K562 (cell line): Measurements from ENCODE around the gene ANKRD12. TPM values are rescaled to one million over a fixed set of nuclear protein-coding genes. Genes with fewer than 3 reads are reported as not detected.

Source experiments
- FOXM1 ChIP-seq, 2 experiments: fragments of 450-650 bp in 1 of 2; sonication (generic) in 1 of 2; formaldehyde crosslinking in 1 of 2; IDR thresholded peaks; 2 replicates each; pipeline versions ENCODE4 v1.6.1 to v1.9.0; 2017 to 2022; ENCODE audit warnings: low read depth in 2 of 2, mild to moderate bottlenecking in 2 of 2, missing genetic modification reagents in 1 of 2, moderate library complexity in 1 of 2
- HMG20B ChIP-seq: fragments of 250-450 bp; sonication (Bioruptor Pico); IDR thresholded peaks from 2 replicates; pipeline ENCODE4 v1.5.0; 2021; ENCODE audit warnings: mild to moderate bottlenecking
- KDM4B ChIP-seq, 2 experiments: fragments of 450-650 bp in 1 of 2; sonication (generic) in 1 of 2; IDR thresholded peaks; 2 replicates each; pipeline ENCODE4 v1.6.1; 2016 to 2017; ENCODE audit warnings: borderline replicate concordance in 2 of 2, antibody characterized with exemption in 1 of 2, low read depth in 1 of 2, mild to moderate bottlenecking in 1 of 2
- KDM5B ChIP-seq: fragments of 200-600 bp; sonication (generic); IDR thresholded peaks from 2 replicates; pipeline ENCODE4 v1.6.1; 2012; ENCODE audit warnings: low read depth, mild to moderate bottlenecking, moderate library complexity, low read length, control low read depth, inconsistent platforms; ENCODE audit not compliant: insufficient replicate concordance
- MAFF ChIP-seq: IDR thresholded peaks from 2 replicates; pipeline ENCODE4 v1.6.1; 2012; ENCODE audit warnings: low read length, improper control_type of control experiment
- MEF2D ChIP-seq: conservative IDR thresholded peaks from 2 replicates; pipeline ENCODE4 v1.6.1; 2016; ENCODE audit warnings: low read depth, missing genetic modification characterization, missing compliant biosample characterization
- MYNN ChIP-seq, 2 experiments: sonication (generic); formaldehyde crosslinking in 1 of 2; IDR thresholded peaks; 2 replicates each; pipeline versions ENCODE4 v1.5.0 to v1.6.1; 2016 to 2020; ENCODE audit warnings: antibody characterized with exemption in 1 of 2, missing genetic modification reagents in 1 of 2
- NBN ChIP-seq: fragments of 450-650 bp; IDR thresholded peaks from 2 replicates; pipeline ENCODE4 v1.6.1; 2016; ENCODE audit warnings: low read depth, mild to moderate bottlenecking
- PHF8 ChIP-seq: fragments of 200-600 bp; sonication (generic); IDR thresholded peaks from 2 replicates; pipeline ENCODE4 v1.6.1; 2012; ENCODE audit warnings: mixed run types, mild to moderate bottlenecking, inconsistent platforms, low read length, moderate library complexity, borderline replicate concordance
- REST ChIP-seq, 2 experiments: fragments of 450-650 bp; formaldehyde crosslinking in 1 of 2; IDR thresholded peaks; 2 replicates each; pipeline versions ENCODE4 v1.4.0 to v1.6.1; 2014 to 2020; ENCODE audit warnings: mild to moderate bottlenecking in 2 of 2, borderline replicate concordance in 1 of 2, low read depth in 1 of 2
- ZBTB26 ChIP-seq: fragments of 450-650 bp; formaldehyde crosslinking; IDR thresholded peaks from 2 replicates; pipeline ENCODE4 v1.4.0; 2022; ENCODE audit warnings: missing genetic modification characterization
- ZFP30 ChIP-seq: fragments of 250-450 bp; sonication (Bioruptor Pico); IDR thresholded peaks from 2 replicates; pipeline ENCODE4 v1.8.0; 2022; ENCODE audit warnings: moderate library complexity, mild to moderate bottlenecking, inconsistent platforms, borderline replicate concordance
- polyA plus RNA-seq, 8 experiments: library from polyadenylated mRNA; depleted of rRNA in 4 of 8; stranded (reverse) in 5 of 8; unstranded in 3 of 8; fragments of >200 nt; fragmentation: Nextera tagmentation in 2 of 8; fragmentation: Illumina TruSeq in 1 of 8; extraction: Ambion mirVana in 2 of 8; extraction: Trizol in 1 of 8; gene quantifications; 2 replicates each; pipeline versions ENCODE4 v1.2.1 to v1.2.3, GENCODE V29; 2011 to 2014; ENCODE audit warnings: inconsistent platforms in 1 of 8, missing spikeins in 1 of 8
- total RNA-seq, 7 experiments: library from RNA; depleted of rRNA in 6 of 7; stranded (reverse); fragments of >200 nt in 6 of 7; fragmentation: Illumina TruSeq in 2 of 7; extraction: Trizol in 2 of 7; gene quantifications; 2 replicates each; pipeline versions ENCODE4 v1.2.1 to v1.2.3, GENCODE V29; 2011 to 2021; ENCODE audit warnings: low replicate concordance in 1 of 7
- TF ChIP-seq, protein P1 (sequence below): fragments of 250-450 bp; sonication (Bioruptor Pico); IDR thresholded peaks from 2 replicates; pipeline ENCODE4 v1.9.0; 2021; ENCODE audit warnings: mild to moderate bottlenecking, inconsistent platforms

The ANKRD12 gene
- total and polyA plus RNA-seq, 9 of the 15 experiments (the other 6 are each of a cell fraction or from before 2014, with no cell fraction given) = 6.6 to 28.2 (median 16.0) TPM

DNA sequence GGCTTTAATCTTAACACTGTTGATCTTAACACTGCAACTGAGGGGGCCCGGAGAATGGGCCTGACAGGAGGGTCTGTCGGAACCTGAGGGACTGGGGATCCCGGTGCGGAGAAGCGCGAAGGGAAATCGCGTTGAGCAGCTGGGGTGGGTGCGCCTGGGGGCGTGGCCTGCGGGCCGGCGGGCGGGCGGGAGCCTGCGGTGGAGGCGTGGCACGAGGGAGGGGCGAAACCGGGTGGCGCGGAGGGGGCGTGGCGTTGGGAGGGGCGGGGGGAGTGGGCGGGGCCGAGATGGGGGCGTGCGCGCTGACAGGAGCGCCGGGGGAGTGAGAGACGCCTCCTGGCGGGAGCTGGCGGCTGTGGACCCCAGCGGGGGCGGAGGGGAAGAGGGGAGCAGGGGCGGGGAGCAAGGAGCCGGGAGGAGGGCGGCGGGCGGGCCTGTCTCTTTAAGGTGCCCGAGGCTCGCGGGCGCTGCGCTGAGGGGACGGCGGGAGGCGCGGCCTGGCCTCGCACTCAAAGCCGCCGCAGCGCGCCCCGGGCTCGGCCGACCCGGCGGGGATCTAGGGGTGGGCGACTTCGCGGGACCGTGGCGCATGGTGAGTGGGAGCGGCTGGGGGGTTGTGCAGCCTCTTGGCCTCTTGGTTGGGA, 197.9 kb downstream of the ANKRD12 start, which contains the start of gene TWSG1 (continued):
- TF ChIP-seq ZBTB26 (CRISPR knock-in tag) (no peak), MEF2D (no peak), FOXM1 (IDR thresholded peaks at IDR 0.05; ENCODE audit: low read depth) (no peak), FOXM1 (CRISPR knock-in tag; IDR thresholded peaks at IDR 0.05; ENCODE audit: low read depth) (no peak), NBN (no peak), ZFP30 (CRISPR knock-in tag) (no peak), REST (IDR thresholded peaks at IDR 0.05; ENCODE audit: borderline replicate concordance) (peak; percentile 4; the same call in 1 of the 2 replicates), REST (CRISPR knock-in tag; IDR thresholded peaks at IDR 0.05; ENCODE audit: low read depth) (no peak; the same call in 1 of the 2 replicates), MAFF (no peak), HMG20B (CRISPR knock-in tag) (no peak), MYNN (IDR thresholded peaks at IDR 0.05) (0 out of 2 replicates have a peak, but pooled peaks have one; percentile 16), MYNN (CRISPR knock-in tag; IDR thresholded peaks at IDR 0.05) (no peak), KDM5B (peak; percentile 77), KDM4B (IDR thresholded peaks at IDR 0.05; ENCODE audit: borderline replicate concordance in 2 of 2, low read depth in 1 of 2) (no peak; a peak in 1 of 4 replicates), PHF8 (peak; percentile 87; the same call in 1 of the 2 replicates)
- TF ChIP-seq, protein P1, sequence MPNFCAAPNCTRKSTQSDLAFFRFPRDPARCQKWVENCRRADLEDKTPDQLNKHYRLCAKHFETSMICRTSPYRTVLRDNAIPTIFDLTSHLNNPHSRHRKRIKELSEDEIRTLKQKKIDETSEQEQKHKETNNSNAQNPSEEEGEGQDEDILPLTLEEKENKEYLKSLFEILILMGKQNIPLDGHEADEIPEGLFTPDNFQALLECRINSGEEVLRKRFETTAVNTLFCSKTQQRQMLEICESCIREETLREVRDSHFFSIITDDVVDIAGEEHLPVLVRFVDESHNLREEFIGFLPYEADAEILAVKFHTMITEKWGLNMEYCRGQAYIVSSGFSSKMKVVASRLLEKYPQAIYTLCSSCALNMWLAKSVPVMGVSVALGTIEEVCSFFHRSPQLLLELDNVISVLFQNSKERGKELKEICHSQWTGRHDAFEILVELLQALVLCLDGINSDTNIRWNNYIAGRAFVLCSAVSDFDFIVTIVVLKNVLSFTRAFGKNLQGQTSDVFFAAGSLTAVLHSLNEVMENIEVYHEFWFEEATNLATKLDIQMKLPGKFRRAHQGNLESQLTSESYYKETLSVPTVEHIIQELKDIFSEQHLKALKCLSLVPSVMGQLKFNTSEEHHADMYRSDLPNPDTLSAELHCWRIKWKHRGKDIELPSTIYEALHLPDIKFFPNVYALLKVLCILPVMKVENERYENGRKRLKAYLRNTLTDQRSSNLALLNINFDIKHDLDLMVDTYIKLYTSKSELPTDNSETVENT (CRISPR knock-in tag) = peak; percentile 16; the same call in 1 of the 2 replicates
